ENCODE data around the gene FAM118B. TPM values are rescaled to one million over a fixed set of nuclear protein-coding genes. Genes with fewer than 3 reads are reported as not detected.

Gene FAM118B
- total RNA-seq, 4 donors from 2014 or later, result 7.6 to 11.1 (median 8.6) TPM

DNA sequence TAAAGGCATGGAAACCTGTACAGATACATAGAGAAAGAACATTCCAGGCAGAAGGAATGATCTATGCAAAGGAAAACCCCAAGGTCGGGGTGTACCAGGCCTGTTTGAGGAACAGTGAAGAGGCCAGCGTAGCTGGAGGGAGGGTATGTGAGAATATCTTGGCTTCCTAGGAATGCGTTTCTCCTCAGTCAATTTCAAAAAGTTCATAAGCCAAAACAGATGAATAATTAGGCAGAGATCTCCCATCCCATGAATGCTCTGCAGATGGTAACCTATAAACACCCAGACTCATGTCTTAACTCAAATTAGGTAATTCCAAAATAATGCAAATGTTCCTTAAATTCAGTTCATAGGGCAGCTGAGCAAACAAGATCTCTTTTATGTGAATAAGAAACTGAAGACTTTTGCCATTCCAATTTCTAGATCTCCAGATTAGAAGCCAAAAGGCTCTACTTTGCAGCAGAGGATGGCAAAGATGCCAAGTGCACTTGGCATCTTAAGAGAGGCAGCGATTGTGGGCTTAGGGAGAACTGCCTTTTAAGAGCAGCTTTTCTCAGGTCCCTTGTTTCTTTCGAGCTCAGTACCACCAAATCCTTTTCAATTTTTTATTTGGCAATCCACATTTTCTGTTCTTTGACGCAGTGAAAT, 13.2 kb downstream of the FAM118B start:
- Histone ChIP-seq H3K4me1 (peaks cover 9% of the 10 kb centered on the region), H3K27me3 (no peaks in the 10 kb centered on the region), H3K4me3 (no peak overlapping the region), H3K36me3 (peaks cover 3% of the 10 kb centered on the region), H3K27ac (no peak overlapping the region), H3K9me3 (no peaks in the 10 kb centered on the region)
- TF ChIP-seq EP300 (IDR thresholded peaks at IDR 0.05), result no peak
- TF ChIP-seq POLR2A (IDR thresholded peaks at IDR 0.05), result no peak
- TF ChIP-seq POLR2AphosphoS5 (IDR thresholded peaks at IDR 0.05), result no peak
- TF ChIP-seq, protein P1, sequence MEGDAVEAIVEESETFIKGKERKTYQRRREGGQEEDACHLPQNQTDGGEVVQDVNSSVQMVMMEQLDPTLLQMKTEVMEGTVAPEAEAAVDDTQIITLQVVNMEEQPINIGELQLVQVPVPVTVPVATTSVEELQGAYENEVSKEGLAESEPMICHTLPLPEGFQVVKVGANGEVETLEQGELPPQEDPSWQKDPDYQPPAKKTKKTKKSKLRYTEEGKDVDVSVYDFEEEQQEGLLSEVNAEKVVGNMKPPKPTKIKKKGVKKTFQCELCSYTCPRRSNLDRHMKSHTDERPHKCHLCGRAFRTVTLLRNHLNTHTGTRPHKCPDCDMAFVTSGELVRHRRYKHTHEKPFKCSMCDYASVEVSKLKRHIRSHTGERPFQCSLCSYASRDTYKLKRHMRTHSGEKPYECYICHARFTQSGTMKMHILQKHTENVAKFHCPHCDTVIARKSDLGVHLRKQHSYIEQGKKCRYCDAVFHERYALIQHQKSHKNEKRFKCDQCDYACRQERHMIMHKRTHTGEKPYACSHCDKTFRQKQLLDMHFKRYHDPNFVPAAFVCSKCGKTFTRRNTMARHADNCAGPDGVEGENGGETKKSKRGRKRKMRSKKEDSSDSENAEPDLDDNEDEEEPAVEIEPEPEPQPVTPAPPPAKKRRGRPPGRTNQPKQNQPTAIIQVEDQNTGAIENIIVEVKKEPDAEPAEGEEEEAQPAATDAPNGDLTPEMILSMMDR (IDR thresholded peaks at IDR 0.05), result no peak
- WGBS, result 68% methylated on average over 6 of the region's 6 CpGs
- no peak for DNase-seq (ENCODE audit: low spot score in 2 of 2)

DNA sequence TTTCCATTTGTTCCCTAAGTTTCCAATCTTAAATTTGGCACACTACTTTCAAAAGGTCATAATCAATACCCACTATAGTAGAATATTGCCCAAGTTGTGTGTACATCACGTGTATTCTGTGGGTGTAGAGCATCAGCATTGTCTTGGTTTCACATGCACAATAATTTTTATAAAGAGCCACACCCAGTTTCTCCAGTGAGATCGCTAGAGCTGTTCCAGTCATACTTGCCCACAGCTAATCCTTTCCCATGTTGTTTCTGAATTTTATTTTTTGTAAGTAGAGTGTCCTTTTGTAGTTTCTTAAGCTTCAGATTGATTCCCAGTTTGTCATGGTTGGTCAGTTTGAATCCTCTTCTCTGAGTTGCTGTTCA, 13.7 kb downstream of the FAM118B start:
- no peaks in the 10 kb centered on the region for H3K27me3 ChIP-seq
- 62% methylated on average over 2 of the region's 2 CpGs for WGBS
- H3K4me3 ChIP-seq, result no peak overlapping the region
- no peaks in the 10 kb centered on the region for H3K9me3 ChIP-seq
- H3K4me1 ChIP-seq, result peaks cover 9% of the 10 kb centered on the region
- H3K27ac ChIP-seq, result no peak overlapping the region
- TF ChIP-seq, protein P1 (IDR thresholded peaks at IDR 0.05), result no peak
- TF ChIP-seq POLR2A (IDR thresholded peaks at IDR 0.05) (no peak), EP300 (IDR thresholded peaks at IDR 0.05) (no peak), POLR2AphosphoS5 (IDR thresholded peaks at IDR 0.05) (no peak)
- peaks cover 5% of the 10 kb centered on the region for H3K36me3 ChIP-seq
- no peak for DNase-seq (ENCODE audit: low spot score in 2 of 2)

DNA sequence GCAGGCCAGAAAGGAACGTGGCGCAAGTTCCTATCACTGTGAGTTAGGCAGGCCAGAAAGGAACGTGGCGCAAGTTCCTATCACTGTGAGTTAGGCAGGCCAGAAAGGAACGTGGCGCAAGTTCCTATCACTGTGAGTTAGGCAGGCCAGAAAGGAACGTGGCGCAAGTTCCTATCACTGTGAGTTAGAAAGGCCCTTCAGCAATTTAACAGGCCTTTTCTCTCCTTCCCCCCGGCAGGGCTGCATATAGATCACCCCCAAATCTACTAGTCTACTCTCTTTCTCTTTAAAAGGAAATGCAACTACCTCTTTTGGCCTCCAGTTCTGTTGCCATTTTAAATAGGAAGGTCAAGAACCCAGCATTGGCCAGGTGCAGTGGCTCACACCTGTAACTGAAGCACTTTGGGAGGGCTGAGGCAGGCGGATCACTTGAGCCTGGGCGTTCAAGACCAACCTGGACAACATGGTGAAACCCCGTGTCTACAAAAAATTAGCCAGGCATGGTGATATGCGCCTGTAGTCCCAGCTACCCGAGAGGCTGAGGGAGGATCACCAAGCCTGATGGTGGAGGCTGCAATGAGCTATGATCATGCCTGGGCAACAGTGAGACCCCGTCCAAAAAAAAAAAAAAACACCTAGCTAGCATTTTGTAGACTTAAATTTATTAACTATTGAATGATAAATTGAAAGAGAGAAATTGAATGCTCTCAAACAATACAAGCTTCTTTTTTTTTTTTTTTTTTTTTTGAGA, 14.9 kb downstream of the FAM118B start:
- Histone ChIP-seq H3K27ac (no peak overlapping the region), H3K27me3 (no peaks in the 10 kb centered on the region), H3K4me1 (peaks cover 9% of the 10 kb centered on the region), H3K4me3 (no peak overlapping the region), H3K36me3 (peaks cover 5% of the 10 kb centered on the region), H3K9me3 (no peaks in the 10 kb centered on the region)
- DNase-seq (ENCODE audit: low spot score in 2 of 2), result no peak
- 98% methylated on average over 12 of the region's 15 CpGs for WGBS
- TF ChIP-seq POLR2A (IDR thresholded peaks at IDR 0.05) (no peak), EP300 (IDR thresholded peaks at IDR 0.05) (no peak), POLR2AphosphoS5 (IDR thresholded peaks at IDR 0.05) (no peak)
- TF ChIP-seq, protein P1 (IDR thresholded peaks at IDR 0.05), result no peak

DNA sequence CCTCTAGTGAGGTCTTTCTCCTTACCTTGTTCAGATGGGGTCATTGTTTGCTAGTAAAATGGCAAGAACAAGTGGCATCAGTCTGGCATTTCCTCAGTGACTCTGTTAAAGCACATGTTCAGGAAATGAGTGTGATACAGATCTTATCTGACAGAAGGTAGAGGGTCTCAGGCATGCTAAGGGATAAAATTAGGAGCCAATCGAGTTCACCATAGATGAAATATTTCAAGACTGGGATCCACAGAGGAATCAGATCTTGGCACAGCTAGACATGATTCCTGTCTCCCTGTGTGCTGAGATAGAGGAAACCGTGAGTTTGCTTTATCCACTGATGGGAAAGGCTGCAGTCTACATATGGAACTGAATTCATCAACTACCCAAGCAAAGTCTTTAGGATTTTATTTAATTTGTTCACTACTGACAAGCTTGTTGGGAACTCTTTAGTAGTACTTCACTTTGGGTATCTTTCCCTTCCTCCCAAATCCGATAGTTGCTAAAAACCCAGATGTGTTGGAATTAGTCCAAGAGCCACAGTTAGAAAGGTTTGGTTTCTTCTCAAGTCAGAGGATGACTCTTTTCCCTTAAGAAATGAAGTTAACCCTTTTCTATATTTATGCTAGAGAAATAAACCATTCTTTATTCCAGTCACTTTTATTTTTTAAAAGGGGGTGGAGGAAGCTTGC, 18.4 kb downstream of the FAM118B start:
- Histone ChIP-seq H3K9me3 (no peaks in the 10 kb centered on the region), H3K27me3 (no peaks in the 10 kb centered on the region), H3K4me3 (no peak overlapping the region), H3K36me3 (peaks cover 5% of the 10 kb centered on the region), H3K4me1 (peaks cover 5% of the 10 kb centered on the region), H3K27ac (no peak overlapping the region)
- no peak for DNase-seq (ENCODE audit: low spot score in 2 of 2)
- 68% methylated on average over 3 of the region's 3 CpGs for WGBS
- TF ChIP-seq, protein P1 (IDR thresholded peaks at IDR 0.05), result no peak
- no peak for TF ChIP-seq POLR2AphosphoS5 (IDR thresholded peaks at IDR 0.05)
- TF ChIP-seq EP300 (IDR thresholded peaks at IDR 0.05), result no peak
- TF ChIP-seq POLR2A (IDR thresholded peaks at IDR 0.05), result no peak
